ENCODE results near the gene DUS4L.

- TF ChIP-seq ZNF101 (CRISPR knock-in tag; IDR thresholded peaks at IDR 0.05; ENCODE audit: borderline replicate concordance, low read depth): no peak
- TF ChIP-seq MIXL1 (CRISPR knock-in tag; IDR thresholded peaks at IDR 0.05): no peak
- TF ChIP-seq SUZ12 (IDR thresholded peaks at IDR 0.05; ENCODE audit: low read depth, low read length): no peak
- TF ChIP-seq ZBTB2 (CRISPR knock-in tag; IDR thresholded peaks at IDR 0.05; ENCODE audit: low read depth): no peak
- no peak for TF ChIP-seq CTCF (CRISPR knock-in tag; IDR thresholded peaks at IDR 0.05)
- TF ChIP-seq ZNF558 (CRISPR knock-in tag; IDR thresholded peaks at IDR 0.05; ENCODE audit: borderline replicate concordance): no peak
- TF ChIP-seq EZH2 (conservative IDR thresholded peaks at IDR 0.05; ENCODE audit: low read depth, low read length): no peak
- TF ChIP-seq TARDBP (CRISPR knock-in tag; IDR thresholded peaks at IDR 0.05): no peak
These were observed 37.0 kb downstream of the DUS4L start for GRCh38 chr7:107600816-107601215.
